ENCODE results near the gene MRPS23. TPM values are rescaled to one million over a fixed set of nuclear protein-coding genes. Genes with fewer than 3 reads are reported as not detected.

The MRPS23 gene
- total RNA-seq, 4 donors from 2014 or later = 24.3 to 47.2 (median 35.5) TPM

- intact Hi-C loops (cut with DNase I; ENCODE audit: low total_unique reads) = no loop called here
- H3K36me3 ChIP-seq = no peaks in the 10 kb centered on the region
- in situ Hi-C loops (cut with MboI; ENCODE audit: low sequenced_read_pairs in 4 of 4) = no loop called here
Observed at GRCh38 chr17:57819285-57819684, 30.6 kb downstream of the MRPS23 start.

GRCh38 chr17:57818066-57818465 is 31.8 kb downstream of the MRPS23 start:
- Histone ChIP-seq H3K4me3 (no peak overlapping the region), H3K36me3 (no peaks in the 10 kb centered on the region), H3K27me3 (no peaks in the 10 kb centered on the region), H3K4me1 (no peaks in the 10 kb centered on the region), H3K27ac (no peak overlapping the region), H3K9me3 (no peaks in the 10 kb centered on the region)
- in situ Hi-C loops (cut with MboI; ENCODE audit: low sequenced_read_pairs in 4 of 4) = no loop called here
- no peak for DNase-seq
- TF ChIP-seq, protein P1, sequence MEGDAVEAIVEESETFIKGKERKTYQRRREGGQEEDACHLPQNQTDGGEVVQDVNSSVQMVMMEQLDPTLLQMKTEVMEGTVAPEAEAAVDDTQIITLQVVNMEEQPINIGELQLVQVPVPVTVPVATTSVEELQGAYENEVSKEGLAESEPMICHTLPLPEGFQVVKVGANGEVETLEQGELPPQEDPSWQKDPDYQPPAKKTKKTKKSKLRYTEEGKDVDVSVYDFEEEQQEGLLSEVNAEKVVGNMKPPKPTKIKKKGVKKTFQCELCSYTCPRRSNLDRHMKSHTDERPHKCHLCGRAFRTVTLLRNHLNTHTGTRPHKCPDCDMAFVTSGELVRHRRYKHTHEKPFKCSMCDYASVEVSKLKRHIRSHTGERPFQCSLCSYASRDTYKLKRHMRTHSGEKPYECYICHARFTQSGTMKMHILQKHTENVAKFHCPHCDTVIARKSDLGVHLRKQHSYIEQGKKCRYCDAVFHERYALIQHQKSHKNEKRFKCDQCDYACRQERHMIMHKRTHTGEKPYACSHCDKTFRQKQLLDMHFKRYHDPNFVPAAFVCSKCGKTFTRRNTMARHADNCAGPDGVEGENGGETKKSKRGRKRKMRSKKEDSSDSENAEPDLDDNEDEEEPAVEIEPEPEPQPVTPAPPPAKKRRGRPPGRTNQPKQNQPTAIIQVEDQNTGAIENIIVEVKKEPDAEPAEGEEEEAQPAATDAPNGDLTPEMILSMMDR (IDR thresholded peaks at IDR 0.05 in 4 of 5, conservative IDR thresholded peaks at IDR 0.05 in 1 of 5) = no peak
- TF ChIP-seq POLR2A (IDR thresholded peaks at IDR 0.05) = no peak
- intact Hi-C loops (cut with DNase I; ENCODE audit: low total_unique reads) = no loop called here
- ATAC-seq = no peak

More at GRCh38 chr17:57819285-57819684, 30.6 kb downstream of the MRPS23 start:
- no peaks in the 10 kb centered on the region for H3K27me3 ChIP-seq
- DNase-seq (no peak), ATAC-seq (no peak)
- no peaks in the 10 kb centered on the region for H3K9me3 ChIP-seq
- TF ChIP-seq, protein P1 (IDR thresholded peaks at IDR 0.05 in 4 of 5, conservative IDR thresholded peaks at IDR 0.05 in 1 of 5) = no peak
- no peak for TF ChIP-seq POLR2A (IDR thresholded peaks at IDR 0.05)
- no peaks in the 10 kb centered on the region for H3K4me1 ChIP-seq
- H3K4me3 ChIP-seq = no peak overlapping the region
- no peak overlapping the region for H3K27ac ChIP-seq

GRCh38 chr17:57817299-57817698 is 32.5 kb downstream of the MRPS23 start:
- H3K27ac ChIP-seq = no peak overlapping the region
- no peak for DNase-seq
- in situ Hi-C loops (cut with MboI; ENCODE audit: low sequenced_read_pairs in 4 of 4) = no loop called here
- H3K4me3 ChIP-seq = no peak overlapping the region
- no peaks in the 10 kb centered on the region for H3K9me3 ChIP-seq
- no peak for ATAC-seq
- no peaks in the 10 kb centered on the region for H3K36me3 ChIP-seq
- TF ChIP-seq POLR2A (IDR thresholded peaks at IDR 0.05) = no peak
- TF ChIP-seq, protein P1 (IDR thresholded peaks at IDR 0.05 in 4 of 5, conservative IDR thresholded peaks at IDR 0.05 in 1 of 5) = no peak
- H3K27me3 ChIP-seq = no peaks in the 10 kb centered on the region
- no peaks in the 10 kb centered on the region for H3K4me1 ChIP-seq
- intact Hi-C loops (cut with DNase I; ENCODE audit: low total_unique reads) = no loop called here

- ATAC-seq (no peak), DNase-seq (no peak)
- H3K27ac ChIP-seq = no peak overlapping the region
- intact Hi-C loops (cut with DNase I; ENCODE audit: low total_unique reads) = no loop called here
- H3K4me1 ChIP-seq = peaks cover 7 to 15% of the 10 kb centered on the region in 2 donors
- no peak overlapping the region for H3K4me3 ChIP-seq
- H3K27me3 ChIP-seq = no peaks in the 10 kb centered on the region
- H3K9me3 ChIP-seq = no peaks in the 10 kb centered on the region
- TF ChIP-seq POLR2A (IDR thresholded peaks at IDR 0.05) = no peak
- TF ChIP-seq, protein P1 (IDR thresholded peaks at IDR 0.05 in 4 of 5, conservative IDR thresholded peaks at IDR 0.05 in 1 of 5) = no peak
- in situ Hi-C loops (cut with MboI; ENCODE audit: low sequenced_read_pairs in 4 of 4) = no loop called here
- H3K36me3 ChIP-seq = no peaks in the 10 kb centered on the region
Observed at GRCh38 chr17:57814421-57814820, 35.4 kb downstream of the MRPS23 start.
